GM19099 (cell line): ENCODE data around the gene PRKCA.

Experiments
- POLR2A ChIP-seq: IDR thresholded peaks from 3 replicates; pipeline ENCODE4 v1.6.1; 2011; ENCODE audit warnings: low read depth; ENCODE audit not compliant: insufficient read length; ENCODE audit errors: extremely low read depth

PRKCA gene

DNA sequence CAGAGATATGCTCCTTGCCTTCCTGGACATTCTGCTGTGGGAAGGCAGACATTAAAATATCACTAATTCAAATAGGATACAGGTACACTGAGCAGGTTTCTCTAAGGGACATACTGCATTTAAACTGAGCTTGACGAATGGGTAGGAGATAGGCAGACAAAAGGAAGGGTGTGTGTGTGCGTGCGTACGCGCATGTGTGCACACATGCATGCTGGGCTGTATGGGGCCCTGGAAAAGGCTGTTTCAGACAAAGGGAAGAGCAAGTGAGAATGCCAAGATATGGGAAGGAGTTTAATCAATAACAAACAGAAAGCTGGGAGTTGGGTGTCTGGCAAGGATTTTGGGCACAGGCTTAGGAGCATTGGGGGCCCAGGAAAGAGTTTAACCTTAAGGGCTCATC is 196.2 kb downstream of the PRKCA start:
- no peak for TF ChIP-seq POLR2A

DNA sequence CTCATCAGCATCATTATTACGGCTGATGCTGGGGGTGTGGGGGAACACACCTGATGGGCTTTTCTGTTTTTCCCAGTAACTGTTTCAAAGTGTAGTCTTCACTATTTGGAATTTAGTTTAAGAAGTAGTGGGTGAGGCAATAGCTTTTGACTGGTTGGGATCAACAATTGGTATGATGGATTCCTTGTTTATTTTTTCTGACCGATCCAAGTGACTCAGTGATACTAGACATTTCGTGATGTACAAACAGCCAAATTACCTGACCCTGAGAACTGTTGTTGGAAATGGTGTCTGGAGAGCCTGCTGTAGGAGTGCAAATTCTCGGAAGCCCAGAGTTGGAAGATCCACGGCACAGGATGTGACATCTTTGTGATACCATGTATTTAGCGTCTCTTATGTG is 204.2 kb downstream of the PRKCA start:
- TF ChIP-seq POLR2A = no peak

DNA sequence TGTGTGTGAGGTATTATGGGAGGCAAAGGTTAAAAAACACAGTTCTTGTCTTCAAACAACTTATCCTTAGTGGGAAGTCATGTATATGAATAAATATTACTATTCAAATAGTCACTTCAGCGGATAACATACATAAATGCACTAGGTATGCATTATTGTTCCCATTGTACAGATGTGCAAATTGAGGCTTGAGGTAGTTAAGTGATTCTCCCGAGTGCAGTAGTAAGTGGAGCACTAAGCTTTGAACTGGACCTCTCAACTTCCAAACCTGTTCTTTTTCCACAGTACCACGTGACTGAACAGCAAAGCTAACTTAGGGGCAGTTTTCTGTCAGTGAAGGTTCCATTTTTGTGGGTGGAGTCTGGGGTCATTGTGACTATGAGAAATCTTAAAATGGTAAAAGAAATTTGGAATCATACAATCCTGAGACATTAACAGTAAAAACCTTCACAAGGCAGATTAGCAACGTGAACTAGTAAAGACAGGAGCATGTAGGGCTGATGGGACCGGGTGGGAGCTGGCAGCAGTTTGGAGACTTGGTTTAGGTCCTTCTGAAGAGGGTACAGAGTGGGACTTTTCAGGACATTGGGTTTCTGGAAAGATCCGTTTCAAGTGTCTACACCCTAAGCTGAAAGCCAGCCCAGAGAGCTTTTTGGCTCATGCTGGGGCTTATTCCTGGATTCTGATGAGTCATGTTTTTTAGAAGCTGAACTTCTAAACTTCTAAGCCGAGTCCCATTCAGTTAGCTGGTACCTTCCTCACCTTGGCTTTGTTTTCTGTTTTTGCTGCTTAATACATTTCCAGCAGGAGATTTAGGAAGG is 204.9 kb downstream of the PRKCA start:
- no peak for TF ChIP-seq POLR2A

DNA sequence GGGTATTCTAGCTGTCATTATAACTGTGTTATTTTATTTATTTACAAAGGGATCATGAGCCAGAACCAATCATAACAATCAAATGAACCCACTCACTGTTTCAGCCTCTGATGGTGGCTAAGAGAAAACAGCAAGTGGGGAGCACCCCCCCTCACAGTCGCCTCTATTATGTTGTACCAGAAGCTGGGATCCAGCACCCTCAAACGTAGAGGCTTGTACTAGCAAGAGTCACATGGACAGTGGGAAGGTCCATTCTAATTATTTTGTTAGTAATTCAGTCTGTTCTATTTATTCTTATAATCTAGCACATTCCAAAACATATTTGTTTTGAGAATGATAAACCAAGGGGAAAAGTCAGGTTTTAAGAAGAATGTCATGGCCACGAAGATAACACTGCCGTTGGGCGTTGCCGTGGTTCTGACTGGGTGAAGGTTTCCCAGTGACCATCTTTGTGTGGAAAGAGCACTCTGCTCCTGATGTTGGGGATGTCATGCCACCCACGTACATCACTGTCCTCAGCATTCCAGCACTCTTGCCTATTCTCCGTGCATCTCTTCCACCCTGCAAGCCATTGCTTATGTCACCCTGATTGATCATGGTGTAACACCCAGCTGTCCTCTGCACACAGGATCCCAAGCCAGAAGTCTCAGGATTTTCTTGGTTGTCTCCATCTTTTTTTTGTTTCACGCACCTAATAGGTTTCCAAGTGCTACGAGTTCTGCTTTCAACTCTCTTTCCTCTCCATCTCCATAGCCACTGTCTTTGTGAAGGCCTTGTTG is 205.8 kb downstream of the PRKCA start:
- TF ChIP-seq POLR2A = no peak

DNA sequence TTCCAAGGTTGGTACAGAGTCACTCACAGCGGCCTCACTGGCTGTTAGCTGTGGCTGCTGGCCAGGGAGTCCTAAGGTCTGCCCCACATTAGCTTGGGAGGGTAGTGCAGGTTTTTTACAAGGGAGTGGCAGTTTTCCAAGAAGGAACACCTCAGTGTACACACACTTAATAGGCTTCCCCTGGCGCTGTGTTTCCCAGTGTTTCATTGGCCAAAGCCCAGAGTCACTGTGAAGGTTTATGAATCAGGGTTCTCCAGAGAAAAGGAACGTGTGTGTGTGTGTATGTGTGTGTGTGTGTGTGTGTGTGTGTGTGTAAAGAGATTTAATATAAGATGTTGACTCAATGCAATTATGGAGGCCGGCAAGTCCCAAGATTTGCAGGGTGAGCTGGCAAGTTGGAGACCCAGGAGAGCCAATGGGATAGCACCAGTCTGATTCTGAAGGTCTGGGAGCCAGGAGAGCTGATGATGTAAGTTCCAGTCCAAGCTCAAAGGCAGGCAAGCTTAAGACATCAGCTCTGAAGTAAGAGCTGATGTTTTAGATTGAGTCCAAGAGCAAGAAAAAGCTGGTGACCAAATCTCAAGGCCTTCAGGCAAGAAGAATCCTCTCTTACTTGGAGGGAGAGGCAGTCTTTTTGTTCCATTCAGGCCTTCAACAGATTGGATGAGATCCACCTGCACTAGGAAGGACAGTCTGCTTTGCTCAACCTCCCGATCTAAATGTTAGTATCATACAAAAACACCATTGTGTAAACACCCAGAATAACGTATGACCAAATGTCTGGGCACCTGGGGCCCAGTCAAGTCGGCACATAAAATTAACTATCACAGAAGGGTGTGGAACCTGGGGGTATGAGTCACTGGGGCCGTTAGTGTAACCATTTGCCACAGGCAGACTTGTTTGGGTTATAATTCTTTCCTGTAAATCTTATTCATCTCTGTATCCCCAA is 206.8 kb downstream of the PRKCA start:
- TF ChIP-seq POLR2A = no peak

DNA sequence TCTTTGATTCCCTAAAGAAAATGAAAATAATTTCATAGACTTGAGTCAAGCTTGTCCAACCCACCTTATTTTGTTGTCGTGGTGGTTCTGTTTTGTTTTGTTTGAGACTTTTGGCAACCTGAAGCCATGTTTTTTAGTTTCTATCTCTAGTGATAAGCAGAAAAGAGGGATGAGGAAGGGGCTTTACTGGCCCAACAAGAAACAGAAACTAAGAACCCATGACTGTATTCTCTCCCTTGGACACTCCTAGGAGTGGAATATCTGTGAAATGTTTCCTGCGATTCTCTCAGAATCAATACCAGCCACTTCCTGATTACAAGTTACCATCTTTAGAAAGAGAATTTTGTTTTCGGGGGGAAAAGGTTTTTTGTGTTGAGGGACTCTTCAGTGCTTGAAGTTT is 207.5 kb downstream of the PRKCA start:
- no peak for TF ChIP-seq POLR2A

DNA sequence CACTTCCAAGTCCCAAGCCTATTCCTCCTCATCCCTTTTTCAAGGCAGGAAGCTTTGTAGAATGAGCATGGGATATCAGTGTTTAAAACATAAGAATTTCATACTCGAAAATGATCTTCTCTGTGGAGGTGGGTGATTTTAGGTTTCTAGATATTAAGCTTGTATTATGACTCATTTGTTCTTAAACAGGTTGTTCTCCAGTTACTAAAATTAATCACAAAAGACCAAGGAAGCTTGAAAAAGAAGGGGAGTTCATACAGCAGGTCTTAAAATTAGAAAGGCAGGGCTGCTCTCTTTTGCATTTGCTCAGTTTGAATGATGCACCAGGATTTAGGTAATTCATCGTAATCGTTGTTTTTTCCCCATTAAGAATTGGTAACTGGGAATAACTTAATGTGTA is 208.7 kb downstream of the PRKCA start:
- TF ChIP-seq POLR2A = no peak

DNA sequence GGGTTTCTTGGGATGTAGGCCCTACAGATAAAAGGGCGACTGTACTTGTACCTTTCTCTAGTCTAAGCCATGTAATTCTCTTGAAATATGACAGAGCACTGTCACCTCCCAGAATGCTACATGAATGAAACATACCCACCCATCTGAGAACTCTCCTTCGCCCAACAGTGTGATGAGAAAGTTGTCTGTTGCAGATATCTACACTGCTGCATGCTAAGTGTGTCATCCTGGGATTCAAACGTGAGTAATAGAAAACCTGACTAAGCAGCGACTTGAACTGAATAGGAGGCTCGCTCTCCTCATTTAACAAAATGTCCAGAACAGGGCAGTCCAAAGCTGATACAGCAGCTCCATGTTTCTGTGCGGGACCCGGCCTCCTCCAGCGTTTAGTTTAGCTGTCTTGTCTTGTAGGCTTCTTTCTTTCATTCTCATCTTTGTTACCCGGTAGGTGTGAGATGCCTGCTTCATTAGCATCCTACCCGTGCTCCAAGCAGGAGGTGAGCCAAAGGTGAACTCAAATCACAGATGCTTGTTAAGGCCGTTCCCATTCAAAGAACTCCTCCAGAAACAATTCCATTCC is 211.9 kb downstream of the PRKCA start:
- TF ChIP-seq POLR2A = no peak

DNA sequence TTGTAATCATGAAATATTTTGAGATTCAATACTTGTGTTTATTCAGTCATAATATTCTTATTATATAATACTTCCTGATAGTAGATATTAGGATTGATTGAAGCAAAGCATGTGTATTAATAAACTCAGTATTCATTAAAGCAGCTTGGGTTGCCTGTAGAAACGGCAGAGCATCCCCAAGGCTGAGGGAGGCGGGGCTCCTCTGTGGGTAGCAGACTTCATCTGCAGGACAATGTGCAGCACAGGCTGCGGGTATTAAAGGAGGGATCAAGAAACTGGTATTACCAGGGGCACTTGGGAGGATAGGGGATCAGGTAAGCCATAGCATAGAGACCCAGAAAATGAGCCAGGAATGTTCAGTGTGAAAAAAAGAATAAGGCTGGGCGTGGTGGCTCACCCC is 213.6 kb downstream of the PRKCA start:
- TF ChIP-seq POLR2A = no peak

DNA sequence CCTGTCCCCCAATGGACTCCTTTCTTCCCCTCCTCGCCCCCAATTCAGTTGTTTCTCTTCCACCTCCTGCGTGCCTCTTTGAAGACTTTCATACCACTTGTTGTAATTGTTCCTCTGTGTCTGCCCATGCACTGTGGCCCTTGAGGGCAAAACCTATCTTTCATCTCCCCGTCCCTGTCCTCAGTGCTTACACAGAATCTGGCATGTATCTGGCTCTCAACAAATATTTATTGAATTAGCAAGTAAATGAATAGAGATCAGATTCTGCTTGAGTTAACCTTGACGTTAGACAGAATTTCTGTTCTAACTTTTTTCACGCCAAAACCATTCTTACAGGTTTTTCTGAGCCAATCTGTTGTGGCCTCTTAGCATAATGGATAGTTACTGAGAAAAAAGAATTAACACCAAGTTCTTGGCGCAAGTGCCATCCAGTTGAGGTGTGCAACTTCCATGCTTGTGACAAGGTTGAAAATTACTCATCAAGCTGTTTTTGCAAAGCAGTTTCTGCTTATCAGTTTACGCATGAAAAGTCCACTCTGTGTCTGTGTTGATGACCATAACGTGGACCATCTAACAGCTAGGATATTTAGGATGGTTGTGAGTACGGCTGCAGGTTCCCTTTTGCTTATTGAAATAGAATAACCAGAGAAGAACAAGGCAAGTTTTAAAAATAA is 215.1 kb downstream of the PRKCA start:
- no peak for TF ChIP-seq POLR2A

DNA sequence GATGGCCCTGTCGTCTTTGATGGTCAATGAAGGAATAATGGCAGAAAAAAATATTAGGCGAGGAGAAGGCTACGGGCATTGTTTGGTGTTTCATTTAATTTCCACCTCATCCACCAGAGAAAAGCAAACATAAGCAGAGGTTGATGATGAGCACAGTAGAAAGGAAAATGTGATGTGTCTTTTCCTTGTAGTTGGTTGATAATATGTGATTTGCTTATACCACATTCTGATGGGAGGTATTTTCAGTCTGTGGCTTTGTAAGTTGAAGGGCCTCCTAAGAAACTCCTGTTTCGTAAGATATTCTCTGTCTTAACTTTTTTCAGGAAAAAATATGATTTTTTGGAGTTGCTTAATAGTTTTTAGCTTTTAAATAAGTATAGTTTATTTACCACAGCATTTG is 215.7 kb downstream of the PRKCA start:
- no peak for TF ChIP-seq POLR2A

DNA sequence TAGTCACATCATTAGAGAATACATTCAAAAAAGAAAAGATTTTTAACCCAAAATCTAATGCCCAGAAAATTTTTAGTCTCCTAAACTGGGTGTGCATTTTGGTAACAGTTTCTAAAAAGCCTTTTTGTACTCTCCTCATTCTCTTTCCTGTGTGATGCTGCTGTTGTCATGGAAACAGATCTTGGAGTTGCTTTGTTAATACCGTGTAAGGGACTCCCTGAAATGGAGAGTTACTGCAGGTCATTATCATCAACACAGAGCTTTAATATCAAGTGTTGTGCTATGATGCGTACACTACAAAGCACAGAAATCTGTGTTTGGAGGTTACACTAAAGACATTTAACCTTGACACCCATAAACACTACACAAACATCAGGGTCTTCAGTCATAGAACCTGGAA is 216.3 kb downstream of the PRKCA start:
- no peak for TF ChIP-seq POLR2A

DNA sequence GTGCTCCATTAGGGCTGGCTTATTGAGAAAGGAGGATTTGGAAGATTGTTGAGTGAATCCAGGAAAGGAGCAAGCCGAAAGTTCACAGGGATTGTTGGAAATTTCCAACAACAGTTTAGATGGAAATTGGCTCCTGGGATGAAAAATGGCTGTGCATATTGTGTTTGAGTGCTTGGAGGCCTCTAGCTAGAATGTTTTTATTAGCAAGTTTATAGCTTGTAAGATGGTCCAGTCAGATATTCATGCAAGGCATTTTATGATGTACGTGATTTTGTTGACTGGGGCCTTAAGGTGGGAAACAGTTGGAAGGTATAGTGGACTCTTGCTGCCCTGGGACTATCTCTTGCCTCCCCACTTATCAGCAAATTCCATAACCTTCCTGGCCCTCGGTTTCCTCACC is 216.7 kb downstream of the PRKCA start:
- no peak for TF ChIP-seq POLR2A

DNA sequence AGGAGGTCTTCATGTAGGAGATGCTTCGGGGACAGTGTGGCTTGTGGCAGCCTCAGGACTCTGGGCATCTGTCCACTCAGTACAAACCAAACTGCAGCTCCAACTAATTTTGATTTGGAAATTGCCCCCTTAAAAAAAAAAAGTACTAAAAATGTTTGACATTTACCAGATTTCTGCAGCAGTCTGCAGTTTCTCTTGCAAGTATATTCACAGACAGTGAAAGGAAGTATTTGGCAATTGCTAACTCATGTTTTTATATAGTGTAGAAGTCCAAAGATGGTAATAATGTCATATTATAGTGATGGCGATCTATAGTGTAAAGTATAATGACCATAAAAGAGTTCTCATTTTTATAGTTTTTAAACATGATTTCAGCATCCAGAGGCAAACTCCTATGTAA is 218.6 kb downstream of the PRKCA start:
- no peak for TF ChIP-seq POLR2A
